Measurements from ENCODE around the gene SLC49A3.

DNA sequence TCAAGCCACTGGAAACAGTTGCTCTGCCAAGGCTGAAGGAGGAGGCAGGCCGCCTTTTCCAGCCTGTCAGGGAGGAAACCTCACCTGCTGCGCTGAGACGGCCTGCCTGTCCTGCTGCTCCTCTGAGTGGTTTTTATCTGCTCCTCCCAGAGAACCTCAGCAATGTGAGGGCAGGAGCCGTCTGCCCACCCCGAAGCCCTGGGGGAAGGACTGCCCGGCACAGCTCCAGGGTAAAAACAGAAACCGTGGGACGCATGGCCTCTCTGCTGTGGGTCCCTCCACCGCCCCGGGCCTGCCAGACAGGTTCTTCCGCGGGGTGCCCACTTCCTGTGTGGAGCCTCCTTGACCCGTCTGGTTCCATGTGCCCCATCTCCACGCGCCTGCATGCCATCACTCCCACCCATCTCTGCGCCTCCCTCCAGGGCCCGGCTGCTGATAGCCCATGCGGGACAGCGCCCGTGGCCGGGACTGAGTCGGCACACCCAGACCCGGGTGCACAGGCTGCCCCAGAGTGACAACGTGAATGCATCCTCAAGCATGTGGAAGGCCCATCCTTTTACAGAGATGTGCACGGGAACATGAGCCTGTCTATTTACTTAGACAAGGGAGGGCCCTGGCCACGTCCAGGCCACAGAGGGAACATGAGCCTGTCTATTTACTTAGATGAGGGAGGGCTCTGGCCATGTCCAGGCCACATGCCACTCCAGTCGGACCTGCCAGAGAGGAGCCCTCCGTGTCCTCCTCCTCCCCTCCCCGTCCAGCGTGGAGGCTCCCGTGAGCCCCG, 4.0 kb upstream of the SLC49A3 start:
- TF ChIP-seq, protein P1, sequence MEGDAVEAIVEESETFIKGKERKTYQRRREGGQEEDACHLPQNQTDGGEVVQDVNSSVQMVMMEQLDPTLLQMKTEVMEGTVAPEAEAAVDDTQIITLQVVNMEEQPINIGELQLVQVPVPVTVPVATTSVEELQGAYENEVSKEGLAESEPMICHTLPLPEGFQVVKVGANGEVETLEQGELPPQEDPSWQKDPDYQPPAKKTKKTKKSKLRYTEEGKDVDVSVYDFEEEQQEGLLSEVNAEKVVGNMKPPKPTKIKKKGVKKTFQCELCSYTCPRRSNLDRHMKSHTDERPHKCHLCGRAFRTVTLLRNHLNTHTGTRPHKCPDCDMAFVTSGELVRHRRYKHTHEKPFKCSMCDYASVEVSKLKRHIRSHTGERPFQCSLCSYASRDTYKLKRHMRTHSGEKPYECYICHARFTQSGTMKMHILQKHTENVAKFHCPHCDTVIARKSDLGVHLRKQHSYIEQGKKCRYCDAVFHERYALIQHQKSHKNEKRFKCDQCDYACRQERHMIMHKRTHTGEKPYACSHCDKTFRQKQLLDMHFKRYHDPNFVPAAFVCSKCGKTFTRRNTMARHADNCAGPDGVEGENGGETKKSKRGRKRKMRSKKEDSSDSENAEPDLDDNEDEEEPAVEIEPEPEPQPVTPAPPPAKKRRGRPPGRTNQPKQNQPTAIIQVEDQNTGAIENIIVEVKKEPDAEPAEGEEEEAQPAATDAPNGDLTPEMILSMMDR (conservative IDR thresholded peaks at IDR 0.05), result no peak
- TF ChIP-seq EZH2 (IDR thresholded peaks at IDR 0.05; ENCODE audit: low read depth), result no peak

Measured in PC-9 (cell line).